HFFc6 (cell line): ENCODE data around the gene GAL. TPM values are rescaled to one million over a fixed set of nuclear protein-coding genes. Genes with fewer than 3 reads are reported as not detected.

Experiments used
- DNase-seq: peaks from one replicate; pipeline ENCODE4 v3.0.0-alpha.2; 2018
- H3K27ac Mint-ChIP-seq: 2 replicates; pipeline ENCODE4 v1.8.0; 2020; ENCODE audit warnings: mild to moderate bottlenecking, mixed read lengths
- H3K27me3 Mint-ChIP-seq: 2 replicates; pipeline ENCODE4 v1.8.0; 2021; ENCODE audit warnings: mild to moderate bottlenecking, moderate library complexity, mixed read lengths; ENCODE audit not compliant: insufficient read depth
- H3K36me3 Mint-ChIP-seq: 2 replicates; pipeline ENCODE4 v1.8.0; 2021; ENCODE audit warnings: low read depth, mixed read lengths
- H3K4me1 Mint-ChIP-seq: 2 replicates; pipeline ENCODE4 v1.8.0; 2020; ENCODE audit warnings: low read depth, mixed read lengths
- H3K4me3 Mint-ChIP-seq: 2 replicates; pipeline ENCODE4 v1.8.0; 2020; ENCODE audit warnings: mild to moderate bottlenecking, moderate library complexity, mixed read lengths
- H3K9me3 Mint-ChIP-seq: 2 replicates; pipeline ENCODE4 v1.8.0; 2020; ENCODE audit warnings: mild to moderate bottlenecking, mixed read lengths
- total RNA-seq, 6 experiments: library from RNA; stranded (reverse); fragmentation: NEBNext Ultra II Directional; extraction: Animal tissue kit (Norgen Biotek cat#: 25700); gene quantifications; 2 replicates in 1 of 6; 3 replicates in 5 of 6; pipeline ENCODE4 v1.2.3, GENCODE V29; 2021
- TF ChIP-seq, protein P1 (sequence below): fragments of 200-600 bp; sonication (generic); IDR thresholded peaks from 2 replicates; pipeline ENCODE4 v1.5.0; 2021; ENCODE audit warnings: antibody characterized with exemption, mild to moderate bottlenecking

The GAL gene
- total RNA-seq, 6 experiments from 2014 or later, result 0.60 to 12.9 (median 1.0) TPM

DNA sequence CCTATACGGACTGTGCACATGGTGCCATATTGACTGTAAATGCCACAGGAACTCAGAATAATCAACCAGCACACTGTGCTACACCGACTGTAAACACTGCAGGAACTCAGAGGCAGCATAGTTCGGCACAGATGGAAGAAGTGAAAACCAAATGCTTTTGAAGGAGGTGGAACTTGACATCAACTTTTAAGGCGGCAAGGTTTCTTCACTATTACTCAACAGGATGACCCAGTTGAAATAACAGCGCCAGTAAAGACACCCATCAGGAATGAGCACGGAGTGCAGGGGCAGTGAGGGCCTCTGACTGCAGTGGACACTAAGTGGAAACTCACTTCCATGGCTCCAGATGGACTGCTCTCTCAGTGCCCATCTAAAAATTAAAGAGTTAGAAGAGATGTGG lies 51.3 kb downstream of the GAL start:
- TF ChIP-seq, protein P1, sequence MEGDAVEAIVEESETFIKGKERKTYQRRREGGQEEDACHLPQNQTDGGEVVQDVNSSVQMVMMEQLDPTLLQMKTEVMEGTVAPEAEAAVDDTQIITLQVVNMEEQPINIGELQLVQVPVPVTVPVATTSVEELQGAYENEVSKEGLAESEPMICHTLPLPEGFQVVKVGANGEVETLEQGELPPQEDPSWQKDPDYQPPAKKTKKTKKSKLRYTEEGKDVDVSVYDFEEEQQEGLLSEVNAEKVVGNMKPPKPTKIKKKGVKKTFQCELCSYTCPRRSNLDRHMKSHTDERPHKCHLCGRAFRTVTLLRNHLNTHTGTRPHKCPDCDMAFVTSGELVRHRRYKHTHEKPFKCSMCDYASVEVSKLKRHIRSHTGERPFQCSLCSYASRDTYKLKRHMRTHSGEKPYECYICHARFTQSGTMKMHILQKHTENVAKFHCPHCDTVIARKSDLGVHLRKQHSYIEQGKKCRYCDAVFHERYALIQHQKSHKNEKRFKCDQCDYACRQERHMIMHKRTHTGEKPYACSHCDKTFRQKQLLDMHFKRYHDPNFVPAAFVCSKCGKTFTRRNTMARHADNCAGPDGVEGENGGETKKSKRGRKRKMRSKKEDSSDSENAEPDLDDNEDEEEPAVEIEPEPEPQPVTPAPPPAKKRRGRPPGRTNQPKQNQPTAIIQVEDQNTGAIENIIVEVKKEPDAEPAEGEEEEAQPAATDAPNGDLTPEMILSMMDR, result no peak
- no peaks in the 10 kb centered on the region for H3K9me3 Mint-ChIP-seq
- H3K27me3 Mint-ChIP-seq, result peaks cover 10% of the 10 kb centered on the region
- no peaks in the 10 kb centered on the region for H3K36me3 Mint-ChIP-seq
- no peaks in the 10 kb centered on the region for H3K4me1 Mint-ChIP-seq
- H3K4me3 Mint-ChIP-seq, result no peak overlapping the region
- H3K27ac Mint-ChIP-seq, result no peak overlapping the region
- DNase-seq, result no peak

Other genes with a start within 250 kb of the GAL start
- 10 to 100 TPM; 62.5 to 72.0 (median 67.8) TPM for gene PPP6R3, start 223.8 kb upstream of the GAL start, total RNA-seq
- 1 to 10 TPM; 3.9 to 6.1 (median 5.0) TPM for gene TESMIN, start 67.0 kb downstream of the GAL start, total RNA-seq
- gene CPT1A, start 157.4 kb downstream of the GAL start, total RNA-seq, result 10 to 100 TPM; 35.5 to 63.7 (median 55.8) TPM
- 10 to 100 TPM; 60.8 to 69.9 (median 63.9) TPM for gene MRPL21, start 219.3 kb downstream of the GAL start, total RNA-seq
- gene IGHMBP2, start 219.3 kb downstream of the GAL start, total RNA-seq, result 10 to 100 TPM; 11.9 to 15.4 (median 14.1) TPM